AG10803 (cell line): Measurements from ENCODE around the gene TRUB2.
"Not testable (repeated sequence)": the region's sequence is repeated elsewhere in the genome, so short reads cannot be mapped to it uniquely, and the experiment has no call there.

ENCODE experiments used
- DNase-seq: peaks from one replicate; pipeline ENCODE4 v3.0.0; 2010; ENCODE audit warnings: low read depth
- H3K4me3 ChIP-seq: 2 replicates; pipeline ENCODE4 v1.5.1; 2011; ENCODE audit warnings: mild to moderate bottlenecking, low read length, control low read depth
- CTCF ChIP-seq: conservative IDR thresholded peaks from 2 replicates; pipeline ENCODE4 v1.5.1; 2011; ENCODE audit warnings: mild to moderate bottlenecking, low read length, control low read depth, inconsistent platforms

The TRUB2 gene

GRCh38 chr9:128340691-128341434, 18.6 kb upstream of the TRUB2 start:
- peak overlapping the region; percentile 76 for H3K4me3 ChIP-seq
- TF ChIP-seq CTCF = no peak
- DNase-seq = no peak

DNA sequence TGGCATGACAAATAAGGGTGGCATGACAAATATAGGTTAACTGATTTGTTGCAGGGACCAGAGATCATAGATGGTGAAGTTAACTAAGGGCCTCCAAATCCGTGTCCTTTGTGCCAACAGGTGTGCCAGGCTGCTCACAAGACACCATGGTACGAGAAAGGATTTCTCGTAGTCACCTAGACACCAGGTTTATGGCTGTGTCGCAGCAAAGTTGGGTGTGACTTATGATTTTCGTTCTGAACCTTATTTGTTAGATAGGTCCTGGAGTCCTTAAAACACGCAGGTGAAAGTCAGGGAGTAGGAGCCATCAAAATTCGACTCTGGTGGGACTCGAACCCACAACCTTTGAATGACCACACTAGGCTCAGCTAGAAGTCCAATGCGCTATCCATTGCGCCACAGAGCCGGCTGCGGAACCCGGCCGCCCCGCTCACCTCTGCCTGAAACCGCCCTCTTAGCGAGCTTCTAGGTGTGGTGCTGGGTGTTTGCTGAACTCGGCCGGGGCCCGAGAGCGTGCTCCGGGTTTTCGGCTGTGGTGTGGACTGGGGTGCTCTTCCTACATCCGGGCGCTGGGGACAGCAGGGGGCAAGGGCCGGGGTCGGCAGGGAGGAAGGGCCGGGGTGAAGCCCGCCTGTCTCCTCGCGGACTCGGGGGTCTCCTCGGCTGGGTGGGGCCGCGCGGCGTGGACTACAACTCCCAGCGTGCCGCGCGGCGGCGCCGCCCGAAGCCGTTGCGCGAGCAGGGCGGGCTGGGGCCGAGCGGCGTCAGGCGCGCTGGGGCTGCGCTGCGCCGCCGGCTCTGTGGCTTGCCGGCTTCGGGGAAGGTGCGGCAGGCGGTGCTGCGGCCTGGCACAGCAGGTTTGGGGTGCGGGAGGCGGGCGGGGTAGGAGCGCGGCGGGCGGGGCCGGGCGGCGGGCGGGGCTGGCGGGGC, 17.8 kb upstream of the TRUB2 start, which contains the start of gene SLC27A4:
Gene SLC27A4 (plus strand): TSS at position 767 of the 930 bp plus-strand sequence. CDS start 2,606 bp downstream, outside the sequence.
- peak; percentile 69 for DNase-seq
- peak within 1 kb of the TSS; percentile 76 for H3K4me3 ChIP-seq
- no peak for TF ChIP-seq CTCF

- DNase-seq, H3K4me3 ChIP-seq: not testable (repeated sequence)
These were observed 16.8 kb upstream of the TRUB2 start for GRCh38 chr9:128338852-128339614.

DNA sequence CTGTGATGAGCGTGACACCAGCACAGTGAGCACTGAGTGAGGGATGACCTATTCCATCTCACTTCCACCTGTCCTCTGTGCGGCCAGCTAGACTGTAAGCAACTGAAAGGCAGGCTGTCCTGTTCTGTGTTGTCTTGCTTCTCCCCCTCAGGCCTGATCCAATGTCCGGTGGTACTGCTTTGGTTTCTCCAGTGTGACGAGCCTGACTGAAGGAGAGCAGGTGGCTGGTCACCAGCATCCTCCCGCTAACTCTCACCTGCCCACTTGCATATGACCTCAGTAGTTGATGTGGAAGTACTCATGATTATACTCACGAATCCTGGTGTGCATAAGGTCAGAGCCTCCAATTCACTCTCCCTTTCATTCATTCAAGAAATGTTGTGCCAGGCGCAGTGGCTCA, 15.7 kb upstream of the TRUB2 start:
- DNase-seq = no peak
- no peak overlapping the region for H3K4me3 ChIP-seq
- no peak for TF ChIP-seq CTCF

- DNase-seq = no peak
- no peak overlapping the region for H3K4me3 ChIP-seq
- TF ChIP-seq CTCF = no peak
These were observed 13.7 kb upstream of the TRUB2 start for GRCh38 chr9:128335914-128336313.

- DNase-seq = no peak
- H3K4me3 ChIP-seq = no peak overlapping the region
- no peak for TF ChIP-seq CTCF
These were observed 12.9 kb upstream of the TRUB2 start for GRCh38 chr9:128335161-128335560.

DNA sequence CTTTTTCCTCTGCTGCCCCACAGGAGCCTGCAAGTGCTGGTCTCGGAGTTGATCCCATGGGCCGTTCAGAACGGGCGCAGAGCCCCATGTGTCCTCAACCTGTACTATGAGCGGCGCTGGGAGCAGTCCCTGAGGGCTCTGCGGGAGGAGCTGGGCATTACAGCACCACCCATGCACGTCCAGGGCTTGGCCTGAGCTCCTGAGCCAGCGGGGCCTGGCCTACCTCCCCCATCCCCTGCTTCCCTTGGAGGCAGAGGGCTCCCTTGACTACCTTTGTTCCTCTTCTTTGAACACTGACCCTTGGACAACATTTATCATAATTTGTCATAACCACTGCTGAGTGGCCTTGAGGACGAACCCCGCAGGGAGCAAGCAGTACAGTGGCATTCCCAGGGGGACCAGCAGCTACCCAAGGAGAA, 11.2 kb upstream of the TRUB2 start:
- H3K4me3 ChIP-seq = no peak overlapping the region
- DNase-seq = no peak
- no peak for TF ChIP-seq CTCF
